Measurements from ENCODE around the gene PRKX. TPM values are rescaled to one million over a fixed set of nuclear protein-coding genes. Genes with fewer than 3 reads are reported as not detected.
"Not testable (repeated sequence)": the region's sequence is repeated elsewhere in the genome, so short reads cannot be mapped to it uniquely, and the experiment has no call there.

PRKX gene
- total RNA-seq, 1 donor, result 72.7 TPM

- H3K4me1 ChIP-seq (ENCODE audit: insufficient read depth, low read length), result peaks cover 41% of the 10 kb centered on the region
- H3K27me3 ChIP-seq (ENCODE audit: insufficient read depth, low read length), result no peaks in the 10 kb centered on the region
- no peaks in the 10 kb centered on the region for H3K9me3 ChIP-seq (ENCODE audit: low read depth, low read length)
- no peak overlapping the region for H3K4me3 ChIP-seq (ENCODE audit: low read length)
Observed at GRCh38 chrX:3695536-3695935, 17.9 kb downstream of the PRKX start.

GRCh38 chrX:3690140-3690539 is 23.3 kb downstream of the PRKX start:
- H3K27me3 ChIP-seq (ENCODE audit: insufficient read depth, low read length), result no peaks in the 10 kb centered on the region

GRCh38 chrX:3683236-3683635 is 30.2 kb downstream of the PRKX start:
- not testable (repeated sequence) for H3K27me3 ChIP-seq (ENCODE audit: insufficient read depth, low read length); H3K9me3 ChIP-seq (ENCODE audit: low read depth, low read length); H3K4me1 ChIP-seq (ENCODE audit: insufficient read depth, low read length); H3K4me3 ChIP-seq (ENCODE audit: low read length)

More at GRCh38 chrX:3690140-3690539, 23.3 kb downstream of the PRKX start:
- Histone ChIP-seq H3K4me3 (ENCODE audit: low read length) (no peak overlapping the region), H3K9me3 (ENCODE audit: low read depth, low read length) (no peaks in the 10 kb centered on the region), H3K4me1 (ENCODE audit: insufficient read depth, low read length) (peaks cover 8% of the 10 kb centered on the region)

- Histone ChIP-seq H3K4me3 (ENCODE audit: low read length) (no peak overlapping the region), H3K9me3 (ENCODE audit: low read depth, low read length) (no peaks in the 10 kb centered on the region), H3K4me1 (ENCODE audit: insufficient read depth, low read length) (peaks cover 12% of the 10 kb centered on the region), H3K27me3 (ENCODE audit: insufficient read depth, low read length) (no peaks in the 10 kb centered on the region)
Observed at GRCh38 chrX:3680459-3680858, 33.0 kb downstream of the PRKX start.

GRCh38 chrX:3679669-3680068 is 33.8 kb downstream of the PRKX start:
- no peaks in the 10 kb centered on the region for H3K9me3 ChIP-seq (ENCODE audit: low read depth, low read length)
- H3K27me3 ChIP-seq (ENCODE audit: insufficient read depth, low read length), result no peaks in the 10 kb centered on the region
- no peak overlapping the region for H3K4me3 ChIP-seq (ENCODE audit: low read length)
- H3K4me1 ChIP-seq (ENCODE audit: insufficient read depth, low read length), result peaks cover 12% of the 10 kb centered on the region

GRCh38 chrX:3678328-3678727 is 35.1 kb downstream of the PRKX start:
- Histone ChIP-seq H3K4me3 (ENCODE audit: low read length) (no peak overlapping the region), H3K4me1 (ENCODE audit: insufficient read depth, low read length) (peaks cover 12% of the 10 kb centered on the region), H3K9me3 (ENCODE audit: low read depth, low read length) (no peaks in the 10 kb centered on the region), H3K27me3 (ENCODE audit: insufficient read depth, low read length) (no peaks in the 10 kb centered on the region)

- Histone ChIP-seq H3K27me3 (ENCODE audit: insufficient read depth, low read length) (no peaks in the 10 kb centered on the region), H3K9me3 (ENCODE audit: low read depth, low read length) (no peaks in the 10 kb centered on the region), H3K4me3 (ENCODE audit: low read length) (no peak overlapping the region), H3K4me1 (ENCODE audit: insufficient read depth, low read length) (peaks cover 12% of the 10 kb centered on the region)
Observed at GRCh38 chrX:3674881-3675280, 38.6 kb downstream of the PRKX start.

GRCh38 chrX:3669841-3670475 is 43.5 kb downstream of the PRKX start:
- no peaks in the 10 kb centered on the region for H3K27me3 ChIP-seq (ENCODE audit: insufficient read depth, low read length)
- H3K9me3 ChIP-seq (ENCODE audit: low read depth, low read length), result no peaks in the 10 kb centered on the region
- H3K4me3 ChIP-seq (ENCODE audit: low read length), result no peak overlapping the region
- H3K4me1 ChIP-seq (ENCODE audit: insufficient read depth, low read length), result no peaks in the 10 kb centered on the region

GRCh38 chrX:3666975-3667374 is 46.5 kb downstream of the PRKX start:
- Histone ChIP-seq H3K4me1 (ENCODE audit: insufficient read depth, low read length) (peaks cover 13% of the 10 kb centered on the region), H3K4me3 (ENCODE audit: low read length) (no peak overlapping the region), H3K27me3 (ENCODE audit: insufficient read depth, low read length) (no peaks in the 10 kb centered on the region), H3K9me3 (ENCODE audit: low read depth, low read length) (no peaks in the 10 kb centered on the region)

GRCh38 chrX:3664921-3665320 is 48.5 kb downstream of the PRKX start:
- no peaks in the 10 kb centered on the region for H3K9me3 ChIP-seq (ENCODE audit: low read depth, low read length)
- no peaks in the 10 kb centered on the region for H3K27me3 ChIP-seq (ENCODE audit: insufficient read depth, low read length)
- peaks cover 13% of the 10 kb centered on the region for H3K4me1 ChIP-seq (ENCODE audit: insufficient read depth, low read length)
- no peak overlapping the region for H3K4me3 ChIP-seq (ENCODE audit: low read length)

- not testable (repeated sequence) for H3K4me3 ChIP-seq (ENCODE audit: low read length); H3K27me3 ChIP-seq (ENCODE audit: insufficient read depth, low read length); H3K9me3 ChIP-seq (ENCODE audit: low read depth, low read length)
- H3K4me1 ChIP-seq (ENCODE audit: insufficient read depth, low read length), result peaks cover 13% of the 10 kb centered on the region
Observed at GRCh38 chrX:3663576-3664250, 49.7 kb downstream of the PRKX start.

- Histone ChIP-seq H3K4me3 (ENCODE audit: low read length) (no peak overlapping the region), H3K9me3 (ENCODE audit: low read depth, low read length) (no peaks in the 10 kb centered on the region), H3K27me3 (ENCODE audit: insufficient read depth, low read length) (no peaks in the 10 kb centered on the region), H3K4me1 (ENCODE audit: insufficient read depth, low read length) (peaks cover 13% of the 10 kb centered on the region)
Observed at GRCh38 chrX:3659761-3660160, 53.7 kb downstream of the PRKX start.

GRCh38 chrX:3655181-3655580 is 58.3 kb downstream of the PRKX start:
- no peak overlapping the region for H3K4me3 ChIP-seq (ENCODE audit: low read length)
- no peaks in the 10 kb centered on the region for H3K4me1 ChIP-seq (ENCODE audit: insufficient read depth, low read length)
- H3K9me3 ChIP-seq (ENCODE audit: low read depth, low read length), result no peaks in the 10 kb centered on the region
- no peaks in the 10 kb centered on the region for H3K27me3 ChIP-seq (ENCODE audit: insufficient read depth, low read length)

GRCh38 chrX:3653111-3653510 is 60.3 kb downstream of the PRKX start:
- Histone ChIP-seq H3K4me3 (ENCODE audit: low read length) (no peak overlapping the region), H3K4me1 (ENCODE audit: insufficient read depth, low read length) (no peaks in the 10 kb centered on the region), H3K9me3 (ENCODE audit: low read depth, low read length) (no peaks in the 10 kb centered on the region), H3K27me3 (ENCODE audit: insufficient read depth, low read length) (no peaks in the 10 kb centered on the region)

- Histone ChIP-seq H3K4me3 (ENCODE audit: low read length) (no peak overlapping the region), H3K27me3 (ENCODE audit: insufficient read depth, low read length) (no peaks in the 10 kb centered on the region), H3K9me3 (ENCODE audit: low read depth, low read length) (no peaks in the 10 kb centered on the region), H3K4me1 (ENCODE audit: insufficient read depth, low read length) (no peaks in the 10 kb centered on the region)
Observed at GRCh38 chrX:3651277-3651676, 62.2 kb downstream of the PRKX start.

- Histone ChIP-seq H3K9me3 (ENCODE audit: low read depth, low read length) (no peaks in the 10 kb centered on the region), H3K27me3 (ENCODE audit: insufficient read depth, low read length) (no peaks in the 10 kb centered on the region), H3K4me3 (ENCODE audit: low read length) (no peak overlapping the region), H3K4me1 (ENCODE audit: insufficient read depth, low read length) (no peaks in the 10 kb centered on the region)
Observed at GRCh38 chrX:3648084-3648483, 65.4 kb downstream of the PRKX start.
